HG03565 (cell line): ENCODE data around the gene EXD3.

Experiments used
- ATAC-seq: cut with Tn5 transposase; IDR thresholded peaks from one replicate; pipeline ENCODE4 v1.9.1; 2021; ENCODE audit warnings: mild to moderate bottlenecking, moderate library complexity; ENCODE audit not compliant: unreplicated experiment

Gene EXD3

GRCh38 chr9:137278721-137279711 lies 143.9 kb downstream of the EXD3 start:
- ATAC-seq, result no peak

- ATAC-seq, result no peak
Observed at GRCh38 chr9:137278061-137278701, 144.8 kb downstream of the EXD3 start.

- peak; percentile 61 for ATAC-seq
Observed at GRCh38 chr9:137277329-137278041, 145.5 kb downstream of the EXD3 start, which contains the start of gene TOR4A. TSS of gene TOR4A (plus strand) at chr9:137277726. CDS start at chr9:137278690, 964 bp downstream.

GRCh38 chr9:137276473-137277328 lies 146.3 kb downstream of the EXD3 start:
- ATAC-seq, result no peak

- no peak for ATAC-seq
Observed at GRCh38 chr9:137275588-137276472, 147.1 kb downstream of the EXD3 start.

GRCh38 chr9:137275203-137275587 lies 147.8 kb downstream of the EXD3 start:
- ATAC-seq, result no peak

- no peak for ATAC-seq
Observed at GRCh38 chr9:137273611-137274320, 149.2 kb downstream of the EXD3 start.

GRCh38 chr9:137273095-137273490 lies 149.9 kb downstream of the EXD3 start:
- no peak for ATAC-seq

- ATAC-seq, result no peak
Observed at GRCh38 chr9:137272241-137273094, 150.5 kb downstream of the EXD3 start.

- ATAC-seq, result no peak
Observed at GRCh38 chr9:137271696-137272076, 151.3 kb downstream of the EXD3 start.

- no peak for ATAC-seq
Observed at GRCh38 chr9:137270929-137271695, 151.8 kb downstream of the EXD3 start.

GRCh38 chr9:137269231-137269772 lies 153.7 kb downstream of the EXD3 start:
- ATAC-seq, result no peak

- no peak for ATAC-seq
Observed at GRCh38 chr9:137268538-137269201, 154.3 kb downstream of the EXD3 start.

- ATAC-seq, result no peak
Observed at GRCh38 chr9:137267933-137268355, 155.0 kb downstream of the EXD3 start.

- no peak for ATAC-seq
Observed at GRCh38 chr9:137266585-137267453, 156.1 kb downstream of the EXD3 start.
